ENCODE data around the gene SPATA13.

DNA sequence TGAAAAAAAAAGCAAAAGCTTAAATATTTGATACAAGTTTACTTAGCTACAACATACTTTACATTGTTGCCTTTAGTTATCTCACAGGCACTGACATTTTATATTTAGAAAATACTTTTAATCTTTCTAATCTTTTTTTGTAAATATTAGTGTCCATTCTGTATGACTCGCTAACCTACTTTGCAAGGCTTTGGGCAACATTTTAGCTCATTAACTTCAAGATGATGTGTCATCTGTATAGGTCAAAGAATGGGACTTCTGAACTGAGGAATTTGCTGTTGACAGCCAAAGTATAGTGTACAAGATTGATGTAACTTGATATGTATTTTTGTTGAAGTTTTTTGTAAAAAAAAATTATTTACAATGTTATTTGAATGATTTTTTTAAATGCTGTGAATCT lies 146.1 kb downstream of the SPATA13 start:
- no peak for TF ChIP-seq CTCF (IDR thresholded peaks at IDR 0.05; ENCODE audit: low read depth, low read length)
- TF ChIP-seq EZH2phosphoT487 (IDR thresholded peaks at IDR 0.05; ENCODE audit: low read depth): no peak

Measured in OCI-LY3 (cell line).